HG03342 (cell line): ENCODE measurements around the gene POLN.

ENCODE experiments used
- ATAC-seq: cut with Tn5 transposase; IDR thresholded peaks from one replicate; pipeline ENCODE4 v1.9.1; 2021; ENCODE audit warnings: mild to moderate bottlenecking, moderate library complexity; ENCODE audit not compliant: unreplicated experiment

POLN gene

DNA sequence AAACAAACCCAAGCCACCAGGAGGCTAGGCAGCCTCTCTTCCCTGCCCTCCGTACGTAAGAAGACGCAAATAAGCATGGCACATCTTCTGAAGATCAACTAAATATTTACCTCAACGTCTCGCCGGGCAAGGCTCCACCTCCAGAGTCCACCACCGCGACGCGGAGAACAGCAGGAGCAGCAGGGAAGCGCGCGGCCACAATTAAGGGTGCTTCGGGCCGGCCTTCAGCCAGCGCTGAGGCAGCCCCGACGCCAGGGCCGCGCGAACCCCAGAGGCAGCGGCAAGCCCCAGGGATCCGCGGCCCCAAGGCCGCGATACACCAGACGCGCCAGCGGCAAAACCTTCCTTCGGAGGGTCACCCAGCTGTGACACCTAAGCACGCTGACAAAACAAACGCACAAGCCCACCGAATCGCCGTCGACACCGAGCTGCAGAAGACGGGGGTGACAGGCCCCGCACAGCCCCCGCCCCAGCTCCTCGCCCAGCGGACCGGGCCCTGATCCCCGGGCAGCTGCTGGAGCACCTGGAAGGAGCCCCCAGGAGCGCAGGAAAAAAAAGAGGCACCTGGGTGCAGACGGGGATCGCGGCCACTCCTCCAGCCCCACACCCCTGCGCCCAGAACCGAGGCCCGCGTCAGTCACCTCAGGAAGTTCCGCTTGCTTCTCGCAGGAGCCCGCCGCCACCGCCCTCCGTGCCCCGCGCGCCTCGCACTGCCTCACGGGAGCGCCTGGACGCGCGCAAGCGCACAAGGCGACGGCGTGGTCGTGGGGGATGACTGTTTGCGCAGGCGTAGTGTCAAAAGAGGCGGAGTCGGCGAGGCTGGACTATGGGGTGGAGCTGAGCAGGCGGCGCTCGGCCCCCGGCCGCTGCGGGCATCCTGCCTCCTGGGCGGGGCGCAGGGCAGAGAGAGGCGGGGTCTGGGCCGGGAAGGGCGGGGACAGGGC lies at the start of gene POLN, which contains the start of gene HAUS3:
Gene POLN, minus strand, starts transcription at position 712 of the 944 bp plus-strand sequence. CDS start 12,890 bp downstream, outside the sequence.
Gene HAUS3, minus strand, starts transcription at position 712 of the 944 bp plus-strand sequence. CDS start 1,175 bp downstream, outside the sequence.
- peak; percentile 86 for ATAC-seq

DNA sequence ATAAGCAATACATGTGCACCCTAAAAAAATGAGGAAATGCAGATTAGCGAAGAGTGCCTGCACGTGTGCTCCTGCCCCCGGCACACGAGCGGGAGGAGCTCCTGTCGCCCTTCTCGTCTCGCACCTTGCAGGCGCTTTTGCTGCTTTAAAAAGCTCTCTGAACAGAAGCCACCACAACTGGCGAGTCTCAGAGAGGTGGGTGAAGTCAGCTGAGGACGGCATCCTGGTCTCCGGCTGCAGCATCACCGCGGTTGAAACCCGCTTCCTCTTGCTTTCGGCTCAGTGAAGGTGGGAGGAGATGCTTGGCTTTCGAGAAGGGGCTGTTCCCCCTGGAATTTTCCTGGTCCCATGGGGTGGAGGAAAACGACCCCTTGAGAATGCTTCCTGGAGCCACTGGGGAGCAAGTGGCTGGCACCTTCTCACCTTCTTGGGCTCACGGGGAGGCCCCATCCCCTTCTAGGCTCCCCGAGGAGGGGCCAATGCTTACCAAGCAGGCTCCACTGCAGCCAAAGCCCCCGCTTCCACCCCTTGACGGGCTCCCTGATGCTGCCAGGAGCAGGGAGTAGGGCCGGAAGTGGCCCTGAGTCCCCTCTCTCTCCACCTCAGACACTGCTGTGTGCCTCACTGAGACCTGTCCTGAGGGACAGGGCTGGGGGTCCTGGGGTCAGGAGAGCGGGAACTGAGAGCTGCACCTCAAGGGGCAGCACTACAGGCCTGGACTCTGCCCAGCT lies 49.2 kb upstream of the POLN start:
- ATAC-seq = no peak

DNA sequence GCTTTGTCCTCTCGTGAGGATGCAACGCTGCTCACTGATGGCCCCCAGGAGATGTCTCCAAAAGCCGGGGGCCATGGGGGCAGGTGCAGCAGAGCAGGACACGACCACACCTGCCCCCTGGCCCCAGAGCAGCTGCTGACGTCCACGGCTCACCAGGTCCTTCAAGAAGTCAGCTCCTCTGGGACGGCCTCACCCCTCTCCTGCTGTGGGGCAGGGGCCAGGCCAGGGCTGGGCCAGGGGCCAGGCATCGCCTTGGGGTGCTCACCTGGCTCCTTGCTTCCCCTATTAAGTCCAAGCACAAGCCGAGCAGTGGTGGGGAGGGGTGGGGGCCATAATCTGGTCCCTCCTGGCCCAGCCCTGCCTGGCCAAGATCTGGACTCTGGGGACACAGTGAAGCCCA lies 48.6 kb upstream of the POLN start:
- ATAC-seq = no peak

DNA sequence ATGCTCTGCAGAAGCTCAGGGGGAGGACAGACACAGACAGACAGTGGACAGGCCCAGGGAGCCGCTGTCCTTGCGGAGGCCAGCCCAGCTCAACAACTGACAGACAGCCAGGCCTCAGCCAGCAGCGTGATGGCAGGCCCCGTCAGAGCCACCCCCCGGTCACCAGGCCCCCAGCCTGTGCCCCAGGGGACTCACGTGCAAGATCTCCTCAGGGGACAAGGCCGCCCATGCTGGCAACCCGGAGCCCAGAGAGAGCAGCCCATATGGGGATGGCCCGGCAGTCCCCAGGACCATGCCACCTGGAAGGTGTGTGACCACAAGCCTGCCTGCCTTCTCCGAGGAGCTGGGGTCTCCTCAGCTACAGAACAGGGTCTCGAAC lies 48.0 kb upstream of the POLN start:
- no peak for ATAC-seq

DNA sequence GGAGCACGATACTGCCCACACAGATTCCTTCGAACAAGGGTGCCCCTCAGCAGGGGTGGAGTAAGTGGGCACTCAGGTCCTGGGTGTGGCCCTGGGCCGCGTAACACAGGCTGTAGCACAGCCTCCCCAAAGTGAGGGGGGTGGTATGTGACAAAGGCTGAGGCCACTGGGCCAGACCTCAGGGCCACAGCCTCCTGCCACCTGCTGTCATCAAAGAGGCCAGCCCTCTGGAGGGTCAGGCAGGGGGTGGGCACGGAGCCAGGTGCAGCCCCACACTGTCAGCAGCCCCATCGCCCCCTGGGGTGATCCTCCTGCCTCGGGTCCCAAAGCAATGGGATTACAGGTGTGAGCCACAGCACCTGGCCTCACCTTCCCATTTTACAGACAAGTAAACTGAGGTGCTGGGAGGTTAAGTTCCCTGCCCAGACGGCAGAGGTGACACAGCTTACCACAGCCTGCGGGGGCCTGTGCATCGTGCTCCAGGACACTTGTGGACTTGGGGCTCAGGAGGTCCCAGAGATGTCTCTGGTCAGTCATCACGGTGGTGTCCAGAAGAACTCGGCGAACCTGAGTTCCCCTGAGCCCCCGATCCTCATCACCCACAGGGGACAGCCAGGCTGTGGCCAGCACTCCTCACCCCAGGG lies 47.5 kb upstream of the POLN start:
- ATAC-seq = no peak

DNA sequence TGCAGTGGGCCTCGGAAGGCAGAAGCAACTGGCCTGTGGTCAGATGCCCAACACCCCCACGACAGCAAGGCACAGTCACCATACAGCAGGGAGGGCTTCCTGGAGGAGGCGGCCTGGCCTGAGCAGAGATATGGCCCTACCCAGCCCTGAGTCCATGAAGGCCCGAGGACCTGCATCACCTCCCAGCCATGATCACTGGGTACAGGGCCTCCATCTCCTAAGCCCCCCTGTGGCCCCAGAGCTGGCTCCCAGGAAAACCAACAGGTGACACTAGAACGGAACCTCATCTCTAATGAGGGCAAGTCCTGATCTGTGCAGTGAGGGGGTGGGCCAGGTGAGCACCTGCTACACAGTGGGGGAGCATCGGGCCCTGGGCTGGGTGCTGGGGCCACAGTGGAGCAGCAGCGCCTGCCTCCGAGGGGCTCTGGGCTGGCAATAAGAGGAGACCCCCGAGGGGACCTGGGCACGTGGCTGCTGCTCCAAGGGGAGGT lies 46.2 kb upstream of the POLN start:
- no peak for ATAC-seq

DNA sequence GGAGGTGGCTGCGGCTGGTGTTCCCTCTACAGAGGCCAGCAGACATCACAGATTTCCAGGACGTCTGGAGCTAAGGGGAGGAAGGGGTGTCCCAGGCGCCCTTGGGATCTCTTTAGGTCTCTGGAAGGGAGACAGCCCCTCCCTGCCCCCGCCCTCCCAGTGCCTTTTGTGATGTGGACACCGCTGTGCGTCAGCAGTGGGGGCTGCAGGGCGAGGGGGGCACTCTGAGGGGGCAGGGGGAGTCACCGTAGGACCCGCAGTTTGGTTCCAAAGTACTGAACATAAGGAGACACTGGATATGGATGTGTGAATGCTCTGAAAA lies 45.6 kb upstream of the POLN start:
- ATAC-seq = no peak

DNA sequence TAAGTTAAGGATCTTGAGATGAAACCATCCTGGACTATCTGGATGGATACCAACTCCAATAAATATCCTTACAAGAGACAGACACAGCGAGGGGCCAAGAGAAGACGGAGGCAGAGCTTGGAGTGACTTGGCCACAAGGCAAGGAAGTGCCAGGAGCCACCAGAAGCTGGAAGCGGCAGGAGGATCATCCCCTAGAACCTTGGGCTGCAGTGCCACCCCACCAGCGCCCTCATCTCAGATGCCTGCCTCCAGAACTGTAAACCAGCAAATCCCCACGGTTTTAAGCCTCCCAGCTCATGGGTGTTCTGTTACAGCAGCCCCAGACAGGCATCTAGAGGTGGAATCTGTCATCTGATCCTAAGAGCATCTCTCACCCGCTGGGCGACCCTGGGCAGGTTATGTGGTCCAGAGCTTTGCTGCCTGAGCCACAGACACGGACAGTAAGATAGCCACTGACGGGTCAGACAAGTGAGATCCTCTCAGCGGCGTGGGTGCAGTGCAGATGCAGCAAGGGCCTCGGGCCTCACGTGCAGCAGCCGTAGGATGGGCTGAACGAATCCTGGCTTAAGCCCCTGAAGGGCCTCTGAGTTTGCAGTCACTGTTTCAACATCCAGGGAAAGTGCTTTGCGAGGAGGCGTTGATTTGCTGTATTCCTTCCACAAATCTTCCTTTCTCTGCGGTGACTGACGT lies 45.1 kb upstream of the POLN start:
- ATAC-seq = no peak

DNA sequence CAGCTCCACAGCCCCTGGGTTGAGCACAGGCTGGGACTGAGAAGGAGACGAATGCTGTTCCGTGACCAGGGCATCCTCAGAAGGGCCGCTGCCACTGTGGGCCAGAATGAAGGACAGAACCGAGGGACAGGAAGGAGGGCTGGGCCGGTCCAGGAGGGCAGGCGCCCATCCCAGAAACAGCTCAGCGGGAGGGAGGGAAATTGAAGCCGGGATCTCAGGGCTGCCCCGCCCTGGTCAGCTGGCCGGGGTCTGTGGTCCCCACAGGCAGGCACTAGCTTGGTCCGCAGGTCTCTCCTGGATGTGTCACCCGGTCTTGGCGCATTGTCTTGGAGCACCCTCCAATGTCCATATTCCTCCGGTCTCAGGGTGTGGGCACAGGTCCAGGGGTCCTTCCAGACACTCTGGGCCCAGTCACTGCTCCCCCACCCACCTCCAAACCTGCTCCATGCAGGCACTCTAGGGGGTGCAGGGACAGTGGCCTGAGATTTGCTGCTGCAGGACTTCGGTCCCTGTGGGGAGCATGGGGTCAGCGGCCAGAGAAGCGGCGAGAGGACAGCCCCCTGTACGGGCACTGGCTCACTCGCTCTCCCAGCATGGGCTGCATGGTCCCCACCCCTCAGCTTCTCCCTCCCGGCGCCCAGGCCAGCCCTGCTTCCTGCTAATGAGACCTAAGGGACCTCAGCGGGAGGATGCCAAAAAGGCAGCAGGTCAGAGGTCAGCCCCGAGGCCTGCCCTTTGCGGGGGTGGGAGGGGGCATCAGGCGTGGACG lies 43.9 kb upstream of the POLN start:
- no peak for ATAC-seq

DNA sequence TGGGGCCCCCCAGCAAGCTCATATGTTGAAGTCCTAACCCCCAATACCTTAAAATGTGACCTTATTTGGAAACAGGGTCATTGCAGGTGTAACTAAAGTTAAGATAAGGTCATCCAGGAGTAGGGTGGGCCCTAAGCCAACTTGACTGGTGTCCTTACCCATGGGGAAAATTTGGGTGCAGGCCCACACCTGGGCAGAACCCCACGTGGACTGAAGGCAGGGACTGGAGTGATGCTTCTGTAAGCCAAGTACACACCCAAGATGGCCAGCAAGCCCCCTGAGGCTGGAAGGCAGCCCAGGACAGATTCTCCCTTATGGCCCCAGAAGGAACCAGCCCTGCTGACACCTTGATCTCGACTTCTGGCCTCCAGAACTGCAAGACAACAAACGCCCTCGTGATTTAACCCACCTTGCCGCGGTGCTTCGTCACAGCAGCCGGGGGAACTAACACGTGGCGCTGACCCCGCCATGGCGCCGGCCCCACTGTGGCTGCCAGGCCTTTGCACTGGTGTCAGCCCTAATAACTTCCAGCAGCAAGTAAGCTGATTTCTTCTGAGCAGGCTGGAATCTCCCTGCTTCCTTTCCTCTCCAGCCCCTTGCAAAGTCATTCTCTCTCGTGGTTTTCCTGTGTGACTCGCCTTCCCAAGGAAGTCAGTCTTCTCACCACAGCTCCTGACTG lies 43.2 kb upstream of the POLN start:
- no peak for ATAC-seq

DNA sequence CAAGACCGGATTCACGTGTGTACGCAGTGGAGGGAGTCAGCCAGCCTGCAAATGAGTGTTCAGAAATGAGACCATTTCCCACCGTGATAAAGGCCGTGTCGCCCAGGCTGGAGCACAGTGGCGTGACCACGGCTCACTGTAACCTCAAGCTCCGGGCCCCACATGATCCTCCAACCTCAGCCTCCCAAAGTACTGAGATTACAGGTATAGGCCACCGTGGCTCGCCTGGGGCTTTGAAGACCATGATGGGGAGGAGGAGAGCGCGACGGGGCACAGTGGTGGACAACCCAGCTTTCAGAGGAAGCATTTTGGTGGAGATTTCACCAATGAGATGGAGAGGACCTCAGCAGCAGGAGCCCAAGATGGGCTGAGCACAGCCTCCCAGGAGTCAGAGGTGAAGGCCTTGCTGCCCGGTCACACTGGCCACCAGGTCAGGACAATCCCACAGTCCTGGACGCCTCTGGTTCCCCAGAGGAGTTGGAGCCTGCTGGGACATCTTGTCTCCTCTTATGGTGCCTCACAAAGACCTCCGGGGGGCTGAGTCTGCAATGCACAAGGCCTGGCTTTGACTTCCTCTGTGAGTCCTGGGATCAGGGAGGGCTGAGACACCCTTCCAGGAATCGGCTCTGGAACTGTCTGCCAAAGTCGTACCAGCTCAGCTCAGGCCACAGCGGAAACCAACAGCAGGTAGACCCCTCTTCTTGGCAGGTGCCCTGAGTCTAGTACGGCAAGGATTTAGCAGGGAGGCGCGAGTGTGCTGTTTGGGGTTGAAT lies 42.4 kb upstream of the POLN start:
- ATAC-seq = no peak

DNA sequence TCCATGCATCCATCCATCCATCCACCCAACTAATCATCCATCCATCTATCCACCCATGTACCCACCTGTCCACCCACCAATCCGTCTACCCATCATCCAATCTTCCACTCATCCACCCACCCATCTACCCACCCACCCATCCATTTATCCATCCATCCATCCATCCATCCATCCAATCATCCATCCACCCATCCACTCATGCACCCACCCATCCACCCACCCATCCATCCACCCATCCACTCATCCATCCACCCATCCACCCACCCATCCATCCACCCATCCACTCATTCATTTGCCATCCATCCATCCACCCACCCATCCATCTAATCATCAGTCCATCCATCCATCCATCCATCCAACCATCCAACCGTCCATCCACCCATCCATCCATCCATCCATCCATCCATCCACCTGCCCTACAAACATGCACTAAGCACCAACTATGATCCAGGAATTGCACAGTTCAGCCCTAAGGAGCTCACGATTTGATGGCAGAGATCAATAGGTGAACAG lies 41.3 kb upstream of the POLN start:
- no peak for ATAC-seq

DNA sequence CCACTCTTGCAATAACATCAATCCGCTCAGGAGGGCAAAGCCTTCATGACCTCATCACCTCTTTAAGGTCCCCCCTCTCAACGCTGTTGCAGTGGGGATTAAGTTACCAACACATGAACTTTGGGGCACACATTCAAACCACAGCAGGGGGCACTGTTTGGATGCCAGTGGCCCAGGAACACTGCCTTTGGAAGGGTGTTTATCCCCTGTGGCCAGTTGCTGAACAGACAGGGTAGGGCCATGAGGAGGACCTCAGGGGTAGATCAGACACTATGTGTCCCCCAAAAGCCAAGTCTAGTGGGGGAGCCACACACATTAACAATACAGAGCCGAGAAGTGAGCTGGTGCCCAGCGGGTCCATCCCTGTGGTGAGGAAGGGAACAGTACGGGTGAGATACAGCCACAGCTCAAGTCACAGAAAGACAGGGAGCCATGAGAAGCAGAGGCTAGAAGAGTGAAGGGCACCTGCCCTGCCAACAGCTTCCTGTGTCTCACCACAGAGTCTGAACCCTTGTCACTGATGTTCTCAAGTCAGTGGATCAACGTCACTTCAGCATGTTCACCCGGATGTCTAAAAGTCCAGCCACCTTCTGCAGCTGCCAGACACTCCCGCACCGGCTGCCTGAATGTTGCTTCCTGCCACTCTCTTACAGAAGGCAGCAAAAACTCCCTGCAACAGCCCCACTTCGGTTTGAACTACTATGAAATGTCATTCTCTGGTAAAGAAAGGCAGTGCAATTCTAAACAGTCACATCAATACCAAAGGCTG lies 39.8 kb upstream of the POLN start:
- ATAC-seq = no peak

DNA sequence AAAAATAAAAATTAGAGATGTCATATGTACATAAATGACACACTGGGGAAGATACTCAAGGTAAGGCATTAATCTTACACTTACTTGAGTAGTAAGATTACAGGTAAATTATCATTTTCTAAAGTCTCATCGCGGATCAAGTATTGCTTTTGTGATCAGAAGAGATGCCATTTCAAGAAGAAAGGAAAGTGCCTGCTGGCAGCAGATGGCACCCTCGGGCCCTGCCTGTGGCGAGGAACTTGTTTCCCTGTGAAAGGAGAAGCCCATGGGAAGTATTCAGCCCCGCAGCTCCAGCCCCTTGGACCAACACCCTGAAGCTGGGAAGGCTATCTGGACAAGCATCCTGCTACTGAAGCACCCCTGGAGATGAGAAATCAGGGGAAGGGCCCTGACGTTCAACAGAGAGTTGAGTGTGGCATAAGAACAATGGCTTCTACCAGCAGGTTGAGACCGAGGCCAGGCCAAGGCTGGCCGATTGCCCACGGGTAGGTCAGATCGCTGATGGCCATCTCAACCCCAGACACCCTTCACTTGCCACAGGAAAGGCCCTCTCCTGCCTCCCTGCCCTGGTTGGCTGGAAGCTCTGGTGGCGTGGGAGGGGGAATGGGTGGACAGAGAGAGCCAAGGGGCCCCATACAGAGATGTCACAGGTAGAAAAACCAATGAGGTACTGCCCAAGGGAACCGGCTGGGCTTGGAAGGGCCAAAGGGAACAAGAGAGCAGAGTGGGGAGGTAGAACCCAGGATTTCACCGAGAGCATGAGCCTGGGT lies 38.8 kb upstream of the POLN start:
- ATAC-seq = no peak

DNA sequence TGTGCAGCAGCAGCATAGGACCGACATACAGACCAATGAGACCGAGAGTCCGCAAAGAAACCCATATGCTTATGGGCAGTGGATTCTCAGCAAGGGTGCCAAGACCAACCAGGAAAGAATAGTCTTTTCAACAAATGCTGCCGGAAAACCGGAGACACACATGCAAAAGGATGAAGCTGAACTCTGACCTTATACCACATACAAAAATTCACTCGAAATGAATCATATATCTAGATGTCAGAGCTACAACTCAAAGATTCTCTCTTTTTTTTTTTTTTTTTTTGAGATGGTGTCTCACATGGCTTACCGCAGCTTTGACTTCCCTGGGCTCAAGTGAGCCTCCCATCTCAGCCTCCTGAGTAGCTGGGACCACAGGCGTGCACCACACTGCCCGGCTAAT lies 36.0 kb upstream of the POLN start:
- no peak for ATAC-seq

DNA sequence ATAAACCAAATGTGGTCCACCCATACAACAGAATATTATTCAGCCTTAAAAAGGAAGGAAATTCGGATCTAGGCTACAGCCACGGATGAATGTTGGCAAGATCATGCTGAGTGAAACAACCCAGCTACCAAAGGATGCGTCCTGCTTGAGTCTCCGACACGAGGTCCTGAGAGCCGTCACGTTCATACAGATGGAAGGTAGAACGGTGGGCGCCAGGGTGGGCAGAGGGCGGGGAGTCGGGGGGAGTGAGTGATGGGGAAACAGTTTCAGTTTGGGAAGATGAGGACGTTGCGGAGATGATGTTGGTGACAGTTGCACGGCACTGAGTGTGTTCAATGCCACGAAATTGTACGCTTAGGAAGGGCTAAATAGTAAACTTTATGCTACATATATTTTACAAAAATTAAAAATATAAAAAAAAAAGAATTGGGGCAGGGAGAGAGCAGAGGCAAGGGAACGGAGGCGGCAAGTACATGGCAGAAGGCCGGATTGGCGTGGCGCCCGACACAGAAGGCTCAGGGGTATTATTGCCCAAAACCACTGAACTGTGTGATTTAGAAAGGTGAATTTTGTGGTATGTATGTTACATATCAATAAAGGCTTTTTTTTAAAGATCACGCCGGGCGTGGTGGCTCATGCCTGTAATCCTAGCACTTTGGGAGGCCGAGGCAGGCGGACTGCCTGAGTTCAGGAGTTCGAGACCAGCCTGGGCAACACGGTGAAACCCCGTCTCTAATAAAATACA lies 34.8 kb upstream of the POLN start:
- ATAC-seq = no peak
